WTC11 (cell line): ENCODE data around the gene CD300H.

Experiments
- FOXP1 ChIP-seq: sonication (generic); formaldehyde crosslinking; IDR thresholded peaks from 2 replicates; pipeline ENCODE4 v1.8.0; 2022; ENCODE audit warnings: missing genetic modification reagents, mild to moderate bottlenecking, moderate library complexity, borderline replicate concordance
- NR2C2 ChIP-seq: sonication (generic); formaldehyde crosslinking; IDR thresholded peaks from 2 replicates; pipeline ENCODE4 v1.8.0; 2022; ENCODE audit warnings: mild to moderate bottlenecking, missing genetic modification reagents
- TP53 ChIP-seq: sonication (generic); formaldehyde crosslinking; IDR thresholded peaks from 2 replicates; pipeline ENCODE4 v1.8.1; 2023; ENCODE audit warnings: mild to moderate bottlenecking, missing genetic modification reagents
- TF ChIP-seq, protein P1 (sequence below): fragments of 200-600 bp; IDR thresholded peaks from 2 replicates; pipeline ENCODE4 v1.8.0; 2022; ENCODE audit warnings: antibody characterized with exemption
- TF ChIP-seq, protein P2 (sequence below): sonication (generic); formaldehyde crosslinking; IDR thresholded peaks from 2 replicates; pipeline ENCODE4 v1.8.0; 2022; ENCODE audit warnings: mild to moderate bottlenecking, missing genetic modification reagents
- TF ChIP-seq, protein P3 (sequence below): sonication (generic); formaldehyde crosslinking; IDR thresholded peaks from 2 replicates; pipeline ENCODE4 v1.8.0; 2022; ENCODE audit warnings: mild to moderate bottlenecking, missing genetic modification reagents

DNA sequence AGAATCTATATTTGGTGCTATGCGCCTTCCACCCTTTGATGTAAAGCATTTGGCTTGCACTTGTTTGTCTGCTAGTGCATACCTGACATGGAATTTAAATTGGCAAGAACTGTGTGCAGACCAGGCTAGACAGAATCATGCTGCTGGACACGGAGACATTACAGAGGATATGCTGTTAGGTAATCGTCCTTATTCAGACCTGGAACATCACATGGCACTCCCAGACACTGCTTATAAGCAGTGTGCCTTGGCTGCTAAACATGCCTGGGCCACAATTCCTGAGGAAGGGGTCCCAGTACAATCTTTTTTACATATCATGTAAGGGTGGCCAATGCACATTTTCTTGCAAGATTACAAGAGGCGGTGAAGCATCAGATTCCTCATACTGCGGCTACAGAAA lies 18.4 kb upstream of the CD300H start:
- TF ChIP-seq, protein P1, sequence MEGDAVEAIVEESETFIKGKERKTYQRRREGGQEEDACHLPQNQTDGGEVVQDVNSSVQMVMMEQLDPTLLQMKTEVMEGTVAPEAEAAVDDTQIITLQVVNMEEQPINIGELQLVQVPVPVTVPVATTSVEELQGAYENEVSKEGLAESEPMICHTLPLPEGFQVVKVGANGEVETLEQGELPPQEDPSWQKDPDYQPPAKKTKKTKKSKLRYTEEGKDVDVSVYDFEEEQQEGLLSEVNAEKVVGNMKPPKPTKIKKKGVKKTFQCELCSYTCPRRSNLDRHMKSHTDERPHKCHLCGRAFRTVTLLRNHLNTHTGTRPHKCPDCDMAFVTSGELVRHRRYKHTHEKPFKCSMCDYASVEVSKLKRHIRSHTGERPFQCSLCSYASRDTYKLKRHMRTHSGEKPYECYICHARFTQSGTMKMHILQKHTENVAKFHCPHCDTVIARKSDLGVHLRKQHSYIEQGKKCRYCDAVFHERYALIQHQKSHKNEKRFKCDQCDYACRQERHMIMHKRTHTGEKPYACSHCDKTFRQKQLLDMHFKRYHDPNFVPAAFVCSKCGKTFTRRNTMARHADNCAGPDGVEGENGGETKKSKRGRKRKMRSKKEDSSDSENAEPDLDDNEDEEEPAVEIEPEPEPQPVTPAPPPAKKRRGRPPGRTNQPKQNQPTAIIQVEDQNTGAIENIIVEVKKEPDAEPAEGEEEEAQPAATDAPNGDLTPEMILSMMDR: no peak
- TF ChIP-seq FOXP1 (CRISPR knock-in tag) (no peak), TP53 (CRISPR knock-in tag) (no peak), NR2C2 (CRISPR knock-in tag) (no peak)
- TF ChIP-seq, protein P2, sequence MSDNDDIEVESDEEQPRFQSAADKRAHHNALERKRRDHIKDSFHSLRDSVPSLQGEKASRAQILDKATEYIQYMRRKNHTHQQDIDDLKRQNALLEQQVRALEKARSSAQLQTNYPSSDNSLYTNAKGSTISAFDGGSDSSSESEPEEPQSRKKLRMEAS (CRISPR knock-in tag): no peak
- TF ChIP-seq, protein P3, sequence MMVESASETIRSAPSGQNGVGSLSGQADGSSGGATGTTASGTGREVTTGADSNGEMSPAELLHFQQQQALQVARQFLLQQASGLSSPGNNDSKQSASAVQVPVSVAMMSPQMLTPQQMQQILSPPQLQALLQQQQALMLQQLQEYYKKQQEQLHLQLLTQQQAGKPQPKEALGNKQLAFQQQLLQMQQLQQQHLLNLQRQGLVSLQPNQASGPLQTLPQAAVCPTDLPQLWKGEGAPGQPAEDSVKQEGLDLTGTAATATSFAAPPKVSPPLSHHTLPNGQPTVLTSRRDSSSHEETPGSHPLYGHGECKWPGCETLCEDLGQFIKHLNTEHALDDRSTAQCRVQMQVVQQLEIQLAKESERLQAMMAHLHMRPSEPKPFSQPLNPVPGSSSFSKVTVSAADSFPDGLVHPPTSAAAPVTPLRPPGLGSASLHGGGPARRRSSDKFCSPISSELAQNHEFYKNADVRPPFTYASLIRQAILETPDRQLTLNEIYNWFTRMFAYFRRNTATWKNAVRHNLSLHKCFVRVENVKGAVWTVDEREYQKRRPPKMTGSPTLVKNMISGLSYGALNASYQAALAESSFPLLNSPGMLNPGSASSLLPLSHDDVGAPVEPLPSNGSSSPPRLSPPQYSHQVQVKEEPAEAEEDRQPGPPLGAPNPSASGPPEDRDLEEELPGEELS (CRISPR knock-in tag): no peak
